Measurements from ENCODE around the gene AK1. TPM values are rescaled to one million over a fixed set of nuclear protein-coding genes. Genes with fewer than 3 reads are reported as not detected.

The AK1 gene
- total and polyA plus RNA-seq, 10 of the 15 experiments (the other 5 are each of a cell fraction or from before 2014, with no cell fraction given): 0.23 to 3.1 (median 1.8) TPM

DNA sequence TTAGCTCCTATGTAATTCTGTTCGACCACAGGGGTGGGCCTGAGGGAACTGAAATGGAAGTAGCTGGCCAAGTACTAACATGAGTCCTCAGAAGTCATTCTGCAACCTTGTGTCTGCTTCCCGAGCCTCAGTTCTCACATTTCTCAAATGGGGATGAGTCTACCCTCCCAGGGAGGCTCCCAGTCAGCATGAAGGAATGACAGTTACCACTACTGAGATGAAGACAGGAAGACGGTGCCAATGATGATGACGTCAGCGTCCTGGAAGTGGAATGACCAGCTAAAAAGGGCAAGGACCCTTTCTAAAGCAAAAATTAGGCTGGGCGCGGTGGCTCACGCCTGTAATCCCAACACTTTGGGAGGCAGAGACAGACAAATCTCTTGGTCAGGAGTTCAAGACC, 46.3 kb upstream of the AK1 start:
- no peak overlapping the region for H3K9ac ChIP-seq (ENCODE audit: control insufficient read depth, insufficient read depth, low read length)
- no peak for DNase-seq (ENCODE audit: low read depth, low spot score)
- intact Hi-C loops (cut with micrococcal nuclease; ENCODE audit: unreplicated experiment): no loop called here
- H3K4me1 ChIP-seq (ENCODE audit: control insufficient read depth, insufficient read depth, low read length): peaks cover 8% of the 10 kb centered on the region
- RAD21 ChIA-PET (ENCODE audit: unreplicated experiment): interaction anchor here (0.7 to 1.3 kb wide), 3 partner anchors 139 to 189 kb away, joined by 3 to 4 read pairs (median 3); partner anchors contain the start of gene TOR2A
- POLR2A ChIA-PET: interaction anchor here (0.6 to 1.2 kb wide), 4 partner anchors 10 to 529 kb away, joined by 3 to 7 read pairs (median 4); partner anchors contain the start of gene TOR2A
- TF ChIP-seq CREM (IDR thresholded peaks at IDR 0.05; ENCODE audit: low read depth): no peak
- TF ChIP-seq, protein P1, sequence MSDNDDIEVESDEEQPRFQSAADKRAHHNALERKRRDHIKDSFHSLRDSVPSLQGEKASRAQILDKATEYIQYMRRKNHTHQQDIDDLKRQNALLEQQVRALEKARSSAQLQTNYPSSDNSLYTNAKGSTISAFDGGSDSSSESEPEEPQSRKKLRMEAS (IDR thresholded peaks at IDR 0.05; ENCODE audit: low read depth, low read length): no peak
- no peak for TF ChIP-seq ZNF622 (IDR thresholded peaks at IDR 0.05)
- no peak for TF ChIP-seq RAD21 (IDR thresholded peaks at IDR 0.05; ENCODE audit: insufficient read depth, low read depth, low read length)
- TF ChIP-seq, protein P2, sequence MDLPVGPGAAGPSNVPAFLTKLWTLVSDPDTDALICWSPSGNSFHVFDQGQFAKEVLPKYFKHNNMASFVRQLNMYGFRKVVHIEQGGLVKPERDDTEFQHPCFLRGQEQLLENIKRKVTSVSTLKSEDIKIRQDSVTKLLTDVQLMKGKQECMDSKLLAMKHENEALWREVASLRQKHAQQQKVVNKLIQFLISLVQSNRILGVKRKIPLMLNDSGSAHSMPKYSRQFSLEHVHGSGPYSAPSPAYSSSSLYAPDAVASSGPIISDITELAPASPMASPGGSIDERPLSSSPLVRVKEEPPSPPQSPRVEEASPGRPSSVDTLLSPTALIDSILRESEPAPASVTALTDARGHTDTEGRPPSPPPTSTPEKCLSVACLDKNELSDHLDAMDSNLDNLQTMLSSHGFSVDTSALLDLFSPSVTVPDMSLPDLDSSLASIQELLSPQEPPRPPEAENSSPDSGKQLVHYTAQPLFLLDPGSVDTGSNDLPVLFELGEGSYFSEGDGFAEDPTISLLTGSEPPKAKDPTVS (IDR thresholded peaks at IDR 0.05; ENCODE audit: low read depth, low read length): no peak
- H2AFZ ChIP-seq (ENCODE audit: control insufficient read depth, low read depth, low read length): no peak overlapping the region
- WGBS (ENCODE audit: insufficient coverage, insufficient replicate concordance, low lambda C conversion rate, missing lambda C conversion rate): 69% methylated on average over 8 of the region's 8 CpGs
- peaks cover 2% of the 10 kb centered on the region; the same call in 1 of the 2 replicates for H4K20me1 ChIP-seq (ENCODE audit: control insufficient read depth, insufficient read depth)
- H3K4me2 ChIP-seq (ENCODE audit: control insufficient read depth, insufficient read depth): no peak overlapping the region
- no peaks in the 10 kb centered on the region for H3K9me3 ChIP-seq (replicated peaks; ENCODE audit: control insufficient read depth, insufficient read depth, low read length)
- H3K27me3 ChIP-seq (replicated peaks in 1 of 2; ENCODE audit: control insufficient read depth in 2 of 2, insufficient read depth in 2 of 2, low read length in 1 of 2): peaks cover 2 to 4% of the 10 kb centered on the region in 2 experiments; a peak in 3 of 4 replicates
- H3K4me3 ChIP-seq: no peak overlapping the region
- no peak for FAIRE-seq
- no peak overlapping the region for H3K27ac ChIP-seq (ENCODE audit: control insufficient read depth, insufficient read depth)
- in situ Hi-C loops (cut with MboI): no loop called here
- H3K36me3 ChIP-seq (ENCODE audit: control insufficient read depth in 2 of 2, insufficient read depth in 2 of 2, low read length in 1 of 2): no peaks in the 10 kb centered on the region
- ATAC-seq: no peak
- no TSS peak for BruUV-seq (replicated peaks)
- CTCF ChIA-PET: interaction anchor here (0.6 to 9.9 kb wide), 5 partner anchors 10 to 502 kb away, joined by 3 to 91 read pairs (median 6); partner anchors contain the start of gene TOR2A
- SMC1A ChIA-PET (ENCODE audit: uncharacterized antibody, unreplicated experiment): interaction anchor here (0.8 to 0.9 kb wide), 2 partner anchors 53 to 189 kb away, joined by 3 read pairs; no protein-coding TSS in a partner anchor
- no peaks in the 10 kb centered on the region for H3K79me2 ChIP-seq (ENCODE audit: control insufficient read depth, insufficient read depth, low read length)

Data from GM12878 (cell line).